Measurements from ENCODE around the gene PARM1.

The PARM1 gene

DNA sequence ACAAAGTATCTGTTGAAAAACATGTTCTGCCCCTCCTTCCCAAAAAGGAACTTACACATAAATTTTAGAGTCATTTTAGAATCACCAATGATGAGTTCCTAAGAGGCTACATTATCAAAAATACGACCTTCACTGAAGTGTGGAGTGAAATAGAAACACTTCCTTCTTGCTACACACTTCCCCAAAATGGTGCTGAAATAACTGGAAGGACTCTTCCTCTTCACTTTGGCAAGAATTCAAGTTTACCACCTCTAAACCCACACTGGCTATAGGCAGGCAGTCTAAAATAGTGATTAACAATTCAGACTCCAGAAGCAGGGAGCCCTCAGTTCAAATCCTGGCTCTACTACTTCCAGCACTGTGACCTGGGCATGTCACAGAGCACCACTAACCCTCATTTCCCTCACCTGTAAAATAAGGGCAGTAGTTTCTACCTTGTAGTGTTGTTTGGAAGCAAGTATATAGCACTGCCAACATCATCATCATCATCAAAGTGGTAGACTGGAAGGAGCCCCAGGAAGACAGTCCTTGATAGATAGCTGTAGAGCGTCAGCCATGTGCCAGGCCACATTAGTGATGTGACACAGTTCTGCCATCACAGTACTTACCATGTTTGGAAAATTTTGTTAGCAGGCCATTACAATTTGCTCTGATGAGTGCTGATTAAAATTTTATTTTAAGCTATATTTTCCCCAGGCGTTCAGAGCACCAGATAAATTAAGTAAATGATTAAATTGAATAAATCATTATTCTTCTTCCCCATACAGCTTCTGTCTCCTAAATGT is 103.3 kb downstream of the PARM1 start:
- DNase-seq: no peak

DNA sequence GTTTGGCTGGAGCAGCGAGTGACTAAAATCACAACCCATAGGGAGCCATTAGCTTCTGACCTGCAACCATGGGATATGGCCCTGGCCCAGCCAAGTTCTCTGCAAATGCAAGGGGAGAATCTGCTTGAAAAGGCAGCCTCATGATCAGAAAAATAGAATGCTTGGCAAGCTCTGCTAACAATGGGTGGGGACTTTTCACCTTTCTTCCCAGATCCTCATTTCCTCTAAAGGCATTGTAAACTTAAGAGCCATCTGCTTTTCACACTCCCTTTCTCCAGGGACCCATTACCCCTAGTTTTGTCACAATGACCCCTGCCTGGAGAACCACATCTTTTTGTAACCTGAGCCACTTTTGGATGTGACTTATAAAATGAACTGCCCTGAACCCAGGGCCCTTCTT is 104.3 kb downstream of the PARM1 start:
- no peak for DNase-seq

DNA sequence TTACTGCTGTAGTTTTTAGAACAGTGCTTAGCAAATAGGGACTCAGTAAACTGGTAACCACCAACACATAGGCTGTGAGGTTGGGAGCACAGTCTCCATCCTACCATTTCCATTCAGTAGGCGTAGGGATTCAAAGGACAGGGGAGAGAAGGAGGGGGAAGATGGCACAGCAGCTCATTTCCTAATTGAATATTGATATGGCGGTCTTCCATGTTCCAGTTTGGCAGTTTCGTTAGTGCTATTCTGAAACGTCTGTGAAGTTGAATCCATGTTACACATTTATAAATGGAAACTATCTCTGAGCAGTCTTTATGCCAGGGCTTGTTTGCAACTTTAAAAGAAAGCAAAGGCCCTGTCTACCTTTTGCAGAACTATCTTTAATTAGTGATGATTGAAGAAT is 105.5 kb downstream of the PARM1 start:
- DNase-seq: no peak

DNA sequence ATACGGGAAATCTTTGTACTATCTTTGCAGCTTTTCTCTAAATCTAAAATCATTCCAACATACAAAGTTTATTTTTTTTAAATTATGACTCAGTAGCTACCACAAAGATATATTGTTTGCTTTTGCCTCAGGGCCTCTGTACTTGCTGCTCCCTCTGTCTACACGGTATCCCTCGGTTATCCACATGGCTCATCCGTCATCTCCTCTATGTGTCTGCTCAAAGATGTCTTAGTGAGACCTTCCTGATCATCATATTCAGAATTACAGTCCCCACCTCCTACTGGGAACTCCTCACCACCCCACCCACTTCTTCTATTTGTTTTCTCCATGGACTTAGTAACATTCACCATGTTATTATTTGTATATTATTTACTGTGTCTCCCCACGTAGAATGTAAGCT is 107.8 kb downstream of the PARM1 start:
- no peak for DNase-seq

DNA sequence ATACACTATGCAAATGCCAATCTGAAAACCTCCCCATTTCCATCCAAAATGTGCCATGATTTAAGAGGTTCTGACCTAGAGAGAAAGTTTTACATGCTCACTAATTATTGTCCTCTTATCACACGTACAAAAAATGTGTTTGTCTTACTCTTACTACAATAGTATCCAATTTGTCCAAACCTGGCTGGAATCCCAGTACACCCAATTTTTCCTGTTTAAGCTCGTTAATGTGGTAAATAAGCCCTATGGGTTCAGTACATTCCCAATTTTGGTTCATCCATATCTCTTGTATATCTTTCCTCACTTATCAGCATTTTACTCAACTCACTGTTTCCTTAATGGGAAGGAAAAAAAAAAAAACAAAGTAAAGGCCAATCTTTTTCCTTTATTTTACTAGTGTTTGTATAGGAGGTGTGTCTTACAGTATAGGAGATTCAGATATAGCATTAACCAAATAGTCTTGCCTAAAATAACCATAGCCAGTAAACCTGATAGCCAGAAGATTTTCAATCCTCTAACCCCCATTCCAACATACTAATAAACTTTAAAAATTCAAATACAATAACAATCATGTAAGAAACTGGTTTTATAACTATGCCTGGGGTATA is 109.8 kb downstream of the PARM1 start:
- no peak for DNase-seq

DNA sequence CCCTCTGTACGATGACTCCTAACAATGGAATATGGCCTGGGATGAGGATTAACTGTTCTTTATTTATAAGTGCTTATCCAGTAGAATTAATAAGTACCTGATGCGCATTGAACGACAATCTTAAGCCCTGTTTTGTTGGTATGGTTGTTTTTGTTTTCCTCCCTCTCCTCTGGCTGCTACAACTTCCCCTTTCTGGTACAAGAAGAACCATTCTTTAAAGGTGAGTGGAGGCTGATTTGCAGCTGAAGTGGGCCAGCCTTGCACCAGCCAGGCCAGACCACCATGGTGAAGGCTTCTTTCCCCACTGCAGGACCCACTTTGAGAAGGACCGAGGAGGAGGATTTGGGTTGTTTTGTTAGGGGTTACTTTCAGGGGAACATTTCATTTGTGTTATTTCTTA is 113.3 kb downstream of the PARM1 start:
- no peak for DNase-seq

DNA sequence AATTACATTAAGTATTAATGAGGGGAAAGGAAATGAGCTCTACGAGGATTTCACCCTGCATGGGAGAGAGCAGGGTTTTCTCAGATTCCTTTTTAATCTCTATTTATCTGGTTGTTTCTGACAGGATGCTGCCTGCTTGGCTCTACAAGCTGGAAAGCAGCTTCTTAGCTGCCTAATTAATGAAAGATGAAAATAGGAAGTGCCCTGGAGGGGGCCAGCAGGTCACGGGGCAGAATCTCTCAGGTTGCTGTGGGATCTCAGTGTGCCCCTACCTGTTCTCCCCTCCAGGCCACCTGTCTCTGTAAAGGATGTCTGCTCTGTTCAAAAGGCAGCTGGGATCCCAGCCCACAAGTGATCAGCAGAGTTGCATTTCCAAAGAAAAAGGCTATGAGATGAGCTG is 113.7 kb downstream of the PARM1 start:
- DNase-seq: no peak

DNA sequence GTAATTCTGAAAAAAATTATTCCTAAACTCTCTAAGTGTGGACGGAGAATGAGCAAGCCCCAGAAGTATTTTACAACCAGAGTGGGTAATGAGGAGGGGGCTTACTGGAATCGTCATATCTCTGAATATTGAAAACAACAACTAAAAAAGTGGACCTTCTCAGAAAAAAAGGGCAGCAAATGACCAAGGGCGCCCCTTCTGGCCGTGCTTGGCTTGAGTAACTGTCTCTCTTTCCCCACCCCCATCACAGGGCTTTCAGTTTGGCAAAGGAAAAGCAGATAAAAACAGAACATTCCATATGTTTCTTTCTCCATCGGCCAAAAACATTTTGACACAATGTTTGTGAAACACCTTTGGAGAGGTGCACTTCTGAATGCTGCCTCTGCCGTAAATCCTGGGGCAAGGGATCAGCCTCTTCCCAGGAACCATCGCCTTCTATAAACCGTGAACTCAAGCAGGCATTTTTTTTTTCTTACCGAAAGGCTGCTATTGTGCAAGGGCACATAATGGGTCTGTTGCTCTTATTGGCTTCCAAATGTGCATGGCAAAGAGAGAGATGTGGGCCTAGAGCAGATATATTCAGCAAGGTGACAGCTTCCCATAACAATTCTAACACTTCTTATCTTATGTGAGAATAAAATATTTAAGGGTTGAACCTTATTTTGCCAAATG is 115.4 kb downstream of the PARM1 start:
- DNase-seq: no peak

DNA sequence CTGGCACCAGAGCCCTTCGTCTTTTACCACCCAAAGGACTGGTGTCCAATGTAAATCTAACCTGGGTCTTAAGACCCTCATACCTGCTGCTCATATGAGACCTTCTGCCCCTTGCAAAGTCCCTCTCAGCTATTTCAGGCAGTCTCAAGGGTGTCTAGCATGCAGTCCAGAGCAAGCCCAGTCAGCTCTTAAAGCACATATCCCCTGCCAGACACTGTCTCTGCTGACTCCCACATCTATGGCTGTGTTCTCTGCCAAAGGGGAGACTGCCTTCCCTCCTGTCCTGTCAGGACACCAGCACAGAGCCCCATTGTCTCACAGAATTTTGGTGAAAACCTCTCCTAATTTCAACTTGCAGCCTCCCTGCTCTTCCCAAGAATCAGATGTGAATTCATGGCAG is 118.5 kb downstream of the PARM1 start:
- DNase-seq: no peak

DNA sequence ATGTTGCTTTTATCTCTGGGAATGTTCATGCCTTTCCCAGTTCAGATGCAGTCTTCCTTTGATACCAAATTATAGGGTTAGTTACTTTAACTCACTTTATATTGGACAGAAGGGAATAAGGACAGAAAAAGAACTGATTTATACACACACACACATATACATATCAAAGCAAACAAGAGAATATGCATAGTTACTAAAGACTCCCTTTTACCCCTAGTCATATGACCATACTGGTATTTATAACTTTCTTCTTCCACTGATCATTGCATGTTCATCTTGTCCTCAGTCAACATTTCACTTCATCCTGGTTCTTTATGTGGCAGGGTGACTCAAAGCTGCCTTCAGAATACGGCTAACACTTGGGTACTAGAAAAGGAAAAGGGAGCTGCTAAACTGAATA is 120.4 kb downstream of the PARM1 start:
- no peak for DNase-seq

DNA sequence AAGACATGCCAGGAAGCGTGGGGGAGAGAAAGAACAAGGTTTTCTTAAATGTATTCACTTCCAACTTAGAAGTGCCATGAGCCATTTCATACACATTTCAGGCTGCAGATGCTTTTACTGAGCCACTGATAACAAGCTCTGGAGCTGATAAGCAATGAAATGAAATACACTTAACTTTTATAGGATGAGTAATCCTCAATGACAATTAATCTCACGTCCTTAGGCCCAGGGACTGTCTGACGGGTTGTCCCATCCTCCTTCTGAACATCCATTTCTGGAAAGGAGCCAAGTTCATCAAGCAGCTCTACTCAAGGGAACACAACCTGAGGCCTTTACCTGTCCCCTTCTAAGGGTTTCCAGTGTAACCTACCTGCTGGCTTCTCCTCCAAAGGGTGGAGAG is 121.2 kb downstream of the PARM1 start:
- DNase-seq: no peak

DNA sequence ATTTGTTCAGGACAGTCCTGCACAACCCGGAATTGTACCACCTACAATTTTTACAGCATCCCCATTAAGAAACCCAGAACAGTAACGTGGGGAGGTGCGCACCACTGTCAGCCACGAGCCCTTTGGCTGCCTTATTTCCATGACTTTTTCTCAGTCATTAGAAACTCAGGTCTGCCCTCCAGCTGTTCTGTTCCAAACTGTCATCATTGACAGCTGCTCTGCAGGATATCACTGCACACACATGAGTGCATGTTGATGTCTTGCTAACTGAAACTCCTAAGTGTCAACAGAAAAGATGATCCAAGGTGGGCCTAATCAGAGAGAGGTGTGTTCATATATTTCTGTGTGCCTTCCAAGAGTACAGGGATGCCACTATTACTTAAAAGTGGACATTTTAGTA is 123.4 kb downstream of the PARM1 start:
- DNase-seq: no peak

DNA sequence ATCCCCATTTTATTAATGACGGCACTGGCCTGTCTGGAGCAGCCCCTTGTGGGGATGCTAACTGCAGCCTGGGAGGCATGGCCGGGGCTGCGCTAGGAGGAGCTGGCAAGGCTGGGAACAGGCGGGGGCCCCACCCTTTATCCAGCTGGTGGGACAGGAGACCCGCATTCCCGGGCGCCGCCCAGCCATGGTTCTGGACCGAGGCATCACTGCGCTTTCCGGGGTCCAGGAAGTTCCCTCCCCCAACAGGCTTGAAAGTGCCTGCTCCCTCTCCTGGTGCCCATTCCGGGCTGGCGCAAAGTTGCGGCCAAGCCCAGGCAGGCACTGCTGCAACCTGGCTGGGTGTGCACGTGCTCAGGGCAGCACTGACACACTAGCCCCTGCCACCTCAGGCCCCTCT is 124.5 kb downstream of the PARM1 start:
- DNase-seq: no peak

DNA sequence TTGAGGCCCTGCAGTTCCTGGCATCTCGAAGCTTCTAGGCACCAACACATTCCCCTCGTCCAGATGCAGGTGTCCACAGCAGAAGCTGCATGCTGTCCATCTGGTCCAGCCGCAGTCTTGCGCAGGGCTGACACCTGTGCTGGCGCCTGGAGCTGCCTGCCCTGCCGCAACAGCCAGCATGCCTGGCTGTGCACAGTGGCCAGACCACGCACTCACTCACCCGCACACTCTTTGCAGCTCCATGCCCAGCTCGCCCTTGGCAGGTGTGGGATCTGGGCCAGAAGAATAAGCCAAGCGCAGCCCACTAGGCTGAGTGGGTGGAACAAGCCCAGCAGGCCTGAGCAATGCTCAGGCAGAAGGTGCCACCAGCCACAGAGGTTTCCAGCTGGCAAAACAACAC is 125.6 kb downstream of the PARM1 start:
- DNase-seq: no peak

DNA sequence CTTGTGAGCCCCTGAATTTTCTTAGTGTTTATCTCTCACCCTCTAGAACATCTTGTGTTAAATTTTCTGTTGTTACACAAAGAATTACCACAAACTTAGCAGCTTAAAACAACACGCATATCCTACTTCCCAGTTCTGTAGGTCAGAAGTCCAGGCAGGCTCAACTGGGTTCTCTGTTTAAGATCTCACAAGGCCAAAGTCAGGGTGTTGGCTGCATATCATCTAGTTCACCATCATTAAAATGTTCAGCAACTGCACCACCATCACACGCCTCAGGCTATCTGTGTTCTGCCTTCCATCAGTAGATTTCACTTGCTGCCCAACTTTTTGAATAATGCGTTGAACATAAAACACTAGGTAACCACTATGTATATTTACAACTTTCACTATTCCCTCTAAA is 130.5 kb downstream of the PARM1 start:
- DNase-seq: no peak

DNA sequence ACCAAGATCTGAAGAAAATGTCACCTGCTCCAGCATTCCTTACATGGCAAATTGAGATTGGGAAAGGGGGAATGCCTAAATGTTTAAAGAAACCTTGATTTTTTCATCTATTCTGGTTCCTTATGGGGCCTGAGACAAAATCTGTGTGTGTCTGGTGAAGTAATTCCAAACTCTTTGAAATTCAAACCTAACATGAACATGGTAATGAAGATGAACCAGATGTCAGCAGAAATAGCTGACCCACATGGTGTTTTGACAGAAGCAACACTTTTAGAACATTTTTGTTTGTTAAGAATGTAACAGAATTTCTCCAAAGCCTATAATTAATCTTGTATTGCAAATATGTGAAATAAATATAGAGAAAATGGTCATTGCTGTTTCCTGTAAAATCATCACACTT is 133.0 kb downstream of the PARM1 start:
- DNase-seq: no peak

DNA sequence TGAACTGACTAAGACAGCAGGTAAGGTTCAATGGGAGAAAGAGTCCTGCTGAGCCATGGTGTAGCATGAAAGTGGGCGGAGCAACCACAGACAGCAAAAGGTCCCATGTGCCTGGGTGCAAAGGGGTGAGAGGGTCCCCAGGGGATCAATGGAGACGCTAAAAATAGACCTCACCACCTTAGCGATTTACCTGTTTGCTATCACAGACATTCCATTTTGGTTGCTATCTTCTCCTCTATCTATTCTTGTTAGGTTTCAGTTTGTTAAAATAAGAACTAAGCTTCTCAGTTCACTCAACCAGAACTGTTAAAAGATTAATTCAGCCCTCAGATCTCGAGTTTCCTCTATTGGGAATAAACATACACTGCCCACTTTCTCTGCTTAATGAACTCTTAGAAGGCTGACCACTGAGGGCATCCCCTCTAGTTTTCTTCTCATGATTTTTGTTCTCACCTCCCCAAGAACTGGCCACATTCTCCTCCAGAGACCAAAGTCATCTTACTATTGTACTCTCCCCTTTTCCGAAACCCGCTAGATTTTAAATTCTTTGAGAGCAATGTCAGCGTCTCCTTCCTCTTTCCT is 136.7 kb downstream of the PARM1 start:
- no peak for DNase-seq

DNA sequence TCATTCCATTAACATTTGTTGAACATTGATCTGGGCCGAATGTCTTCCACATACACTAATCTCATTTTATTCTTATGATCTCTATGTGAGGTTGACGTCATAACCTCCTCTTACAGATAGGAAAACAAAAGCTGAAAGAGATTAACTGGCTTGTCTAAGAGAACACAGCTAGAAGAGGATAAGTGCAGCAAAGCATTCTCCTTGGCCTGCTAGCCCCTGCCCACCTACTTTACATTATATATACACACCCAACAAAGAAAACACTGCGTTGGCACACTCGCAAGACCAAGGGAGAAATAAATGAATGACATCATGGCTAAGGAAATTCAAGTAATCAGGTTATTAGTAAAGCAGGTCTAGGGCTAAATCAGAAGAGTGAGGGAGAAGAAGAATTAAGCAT is 138.4 kb downstream of the PARM1 start:
- no peak for DNase-seq

DNA sequence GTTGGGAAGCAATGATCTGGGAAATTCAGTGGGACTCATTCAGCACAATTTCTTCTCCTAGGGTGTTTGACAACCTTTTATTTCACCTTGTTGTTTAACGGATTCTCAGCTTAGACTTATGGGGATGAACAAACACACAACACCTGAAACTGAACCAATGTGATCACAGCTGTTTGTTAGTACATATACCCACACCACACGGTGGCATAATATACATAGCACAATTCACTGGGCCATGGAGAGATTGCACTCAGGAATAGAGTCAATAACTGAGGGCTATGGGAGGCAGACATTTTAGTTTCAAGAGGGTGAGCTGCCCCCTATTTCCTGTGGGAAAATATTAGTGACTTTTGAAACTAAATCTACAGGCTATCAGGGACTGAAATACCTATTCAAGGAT is 148.0 kb downstream of the PARM1 start:
- no peak for DNase-seq

DNA sequence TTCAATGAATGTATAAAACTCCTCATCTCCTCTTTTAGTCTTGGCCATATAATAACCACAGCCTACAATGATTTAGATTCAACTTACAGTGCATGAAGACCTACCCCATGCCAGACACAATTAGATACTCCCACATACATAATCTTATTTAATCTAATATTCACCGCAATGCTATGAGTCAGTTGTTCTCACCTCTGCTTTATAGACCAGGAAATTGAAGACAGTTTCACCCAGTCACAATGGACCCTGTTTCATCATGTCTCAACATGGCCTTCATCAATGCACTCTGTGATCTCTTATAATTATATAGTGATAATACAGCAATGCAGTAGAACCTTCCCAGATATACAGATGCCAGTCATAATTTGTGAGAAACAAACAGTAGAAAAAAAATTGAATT is 148.6 kb downstream of the PARM1 start:
- DNase-seq: no peak

DNA sequence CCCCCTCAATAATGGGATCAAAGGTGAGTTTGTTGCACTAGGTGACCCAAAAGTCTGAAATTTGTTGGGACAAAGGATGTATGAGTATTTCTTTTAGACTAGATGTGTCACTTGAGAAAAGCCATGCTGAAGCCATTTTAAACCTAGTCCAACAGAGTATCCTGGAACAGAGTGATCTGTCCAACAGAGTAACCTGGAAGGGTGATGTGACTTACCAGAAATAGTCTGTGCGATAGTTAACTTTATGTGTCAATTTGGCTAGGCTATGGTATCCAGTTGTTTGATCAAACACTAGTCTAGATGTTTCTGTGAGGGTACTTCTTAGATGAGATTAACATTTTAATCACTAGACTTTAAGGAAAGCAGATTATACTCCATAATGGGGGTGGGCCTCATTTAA is 154.5 kb downstream of the PARM1 start:
- DNase-seq: no peak

DNA sequence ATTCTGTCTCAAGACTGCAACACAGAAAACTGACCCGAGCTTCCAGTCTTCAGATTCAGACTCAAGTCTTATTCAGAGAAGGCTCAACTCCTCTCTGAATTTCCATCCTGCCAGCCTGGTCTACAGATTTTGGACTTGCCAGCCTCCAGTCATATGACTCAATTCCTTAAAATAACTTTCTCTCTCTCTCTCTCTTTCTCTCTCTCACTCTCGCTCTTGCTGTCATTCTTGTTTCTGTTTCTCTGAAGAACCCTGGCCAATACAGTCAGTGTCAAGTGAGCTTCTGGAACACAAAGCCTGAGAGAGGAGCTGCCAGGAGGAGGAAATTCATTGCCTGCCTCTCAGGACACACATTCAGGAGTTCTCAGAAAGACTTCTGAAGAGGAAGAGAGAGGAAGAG is 154.9 kb downstream of the PARM1 start:
- DNase-seq: no peak

DNA sequence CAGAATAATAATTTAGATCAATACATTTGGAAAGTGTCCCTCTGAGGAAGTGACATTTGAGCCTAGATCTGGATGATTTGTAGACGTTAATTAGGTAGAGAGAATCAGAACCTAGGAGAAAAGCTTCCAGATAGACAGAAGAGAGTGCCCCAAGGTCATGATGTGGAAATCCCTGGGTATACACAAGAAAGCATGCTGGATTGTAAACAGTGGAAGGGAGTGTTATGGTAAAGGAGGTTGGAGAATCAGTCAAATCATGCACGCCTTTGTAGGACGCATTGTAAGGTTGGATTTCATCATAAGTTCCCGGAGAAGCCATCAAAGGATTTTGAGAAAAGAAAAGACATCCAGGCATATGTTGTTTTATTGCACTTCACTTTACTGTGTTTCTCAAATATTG is 156.3 kb downstream of the PARM1 start:
- no peak for DNase-seq

DNA sequence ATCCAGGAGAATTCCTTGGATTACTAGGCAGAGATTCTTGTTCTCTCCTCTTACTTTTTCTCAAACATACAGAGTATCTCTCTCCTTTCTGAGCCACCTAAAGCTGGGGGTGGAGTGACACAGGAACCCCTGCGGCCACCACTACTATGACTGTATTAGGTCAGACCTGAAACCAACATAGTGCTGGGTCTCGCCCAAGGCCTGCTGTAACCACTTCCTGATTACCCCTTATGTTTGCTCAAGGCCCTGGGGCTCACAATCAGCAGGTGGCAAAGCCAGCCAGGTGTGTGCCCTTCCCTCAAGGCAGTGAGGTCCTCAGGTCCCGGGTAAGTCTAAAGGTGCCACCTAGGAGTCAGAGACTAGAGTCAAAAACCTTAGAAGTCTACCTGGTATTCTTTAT is 166.4 kb downstream of the PARM1 start:
- no peak for DNase-seq

All from HCEC 1CT (cell line).